ENCODE results near the gene KCNG2. TPM values are rescaled to one million over a fixed set of nuclear protein-coding genes. Genes with fewer than 3 reads are reported as not detected.

The KCNG2 gene
- total and polyA plus RNA-seq, 4 experiments from 2014 or later = not detected

- ChIA-PET POLR2A (ENCODE audit: partially characterized antibody) (no interaction called here), CTCF (ENCODE audit: partially characterized antibody) (no interaction called here)
- no peak overlapping the region for H3K27ac Mint-ChIP-seq
- peaks cover 84 to 88% of the 10 kb centered on the region in 2 donors for H3K36me3 Mint-ChIP-seq
- no peaks in the 10 kb centered on the region for H3K27me3 ChIP-seq (ENCODE audit: insufficient read depth, low read length)
- no peak for DNase-seq
- peaks cover 0 to 9% of the 10 kb centered on the region in 2 donors for H3K9me3 ChIP-seq (ENCODE audit: control insufficient read depth in 1 of 2, low read length in 2 of 2)
- no peaks in the 10 kb centered on the region for H3K4me1 ChIP-seq (ENCODE audit: insufficient read depth, low read length)
- intact Hi-C loops (cut with micrococcal nuclease) = no loop called here
- H3K9me3 Mint-ChIP-seq = peaks cover 0 to 83% (median 58%) of the 10 kb centered on the region in 8 donors
- peaks cover 2 to 11% (median 9%) of the 10 kb centered on the region in 4 donors for H3K4me1 Mint-ChIP-seq
- no peak overlapping the region for H3K4me3 ChIP-seq (ENCODE audit: low read length in 2 of 2)
- peak overlapping the region in 1 of 8 donors; percentile 21 for H3K4me3 Mint-ChIP-seq
- no peak overlapping the region for H3K27ac ChIP-seq (ENCODE audit: low read depth, low read length)
- H3K36me3 ChIP-seq (ENCODE audit: insufficient read depth, low read length) = no peaks in the 10 kb centered on the region
- no peaks in the 10 kb centered on the region for H3K27me3 Mint-ChIP-seq
Observed at GRCh38 chr18:79934311-79935097, 136.8 kb downstream of the KCNG2 start.

DNA sequence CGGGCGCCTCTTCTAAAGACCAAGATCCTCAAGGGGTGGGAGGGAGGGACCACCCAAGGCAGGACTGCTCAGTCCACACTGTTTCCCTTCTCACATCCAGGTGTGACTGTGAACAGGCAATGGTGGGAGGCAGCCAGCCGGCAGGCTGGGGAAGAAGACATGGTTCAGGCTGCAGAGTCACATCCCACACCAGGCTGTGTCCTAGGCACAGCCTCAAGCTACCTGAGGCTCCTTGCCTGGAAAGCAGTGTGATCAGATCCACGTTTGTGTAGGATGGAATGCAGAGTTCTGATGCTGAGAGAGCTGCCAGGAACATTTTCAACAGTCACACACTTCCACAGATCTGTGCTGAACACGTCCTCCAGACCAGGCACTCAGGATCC lies 137.4 kb downstream of the KCNG2 start:
- Histone ChIP-seq H3K4me1 (ENCODE audit: insufficient read depth, low read length) (no peaks in the 10 kb centered on the region), H3K36me3 (ENCODE audit: insufficient read depth, low read length) (peaks cover 5% of the 10 kb centered on the region), H3K9me3 (ENCODE audit: control insufficient read depth in 1 of 2, low read length in 2 of 2) (peaks cover 0 to 9% of the 10 kb centered on the region in 2 donors), H3K27ac (ENCODE audit: low read depth, low read length) (no peak overlapping the region), H3K27me3 (ENCODE audit: insufficient read depth, low read length) (no peaks in the 10 kb centered on the region), H3K4me3 (ENCODE audit: low read length in 2 of 2) (no peak overlapping the region)
- CTCF ChIA-PET (ENCODE audit: partially characterized antibody) = no interaction called here
- Mint-ChIP-seq H3K27me3 (no peaks in the 10 kb centered on the region), H3K9me3 (peaks cover 0 to 78% (median 52%) of the 10 kb centered on the region in 8 donors), H3K4me1 (peaks cover 3 to 17% (median 11%) of the 10 kb centered on the region in 4 donors), H3K27ac (no peak overlapping the region), H3K36me3 (peaks cover 84 to 88% of the 10 kb centered on the region in 2 donors), H3K4me3 (no peak overlapping the region)
- POLR2A ChIA-PET (ENCODE audit: partially characterized antibody) = no interaction called here
- intact Hi-C loops (cut with micrococcal nuclease) = no loop called here
- no peak for DNase-seq

DNA sequence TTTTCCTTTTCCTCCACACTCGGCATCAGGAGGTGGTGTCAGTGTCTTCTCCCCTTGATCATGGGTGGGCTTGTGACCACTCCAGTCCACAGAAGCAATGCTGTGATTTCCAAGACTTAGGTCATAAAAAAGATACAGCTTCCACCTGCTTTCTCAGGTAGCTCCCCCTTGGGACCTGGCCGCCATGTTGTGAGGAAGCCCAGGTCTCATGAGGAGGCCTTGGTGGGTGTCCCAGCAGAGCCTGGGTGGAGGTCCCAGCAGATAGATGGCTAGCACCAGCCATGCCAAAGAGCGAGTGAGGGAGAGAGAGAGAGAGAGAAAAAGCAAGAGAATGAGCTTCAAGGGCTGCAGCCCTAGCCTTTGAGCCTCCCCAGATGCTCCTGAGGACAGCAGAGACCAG lies 137.8 kb downstream of the KCNG2 start:
- DNase-seq = no peak
- Histone ChIP-seq H3K9me3 (ENCODE audit: control insufficient read depth in 1 of 2, low read length in 2 of 2) (peaks cover 0 to 9% of the 10 kb centered on the region in 2 donors), H3K4me3 (ENCODE audit: low read length in 2 of 2) (no peak overlapping the region), H3K27ac (ENCODE audit: low read depth, low read length) (no peak overlapping the region), H3K4me1 (ENCODE audit: insufficient read depth, low read length) (no peaks in the 10 kb centered on the region), H3K36me3 (ENCODE audit: insufficient read depth, low read length) (peaks cover 5% of the 10 kb centered on the region), H3K27me3 (ENCODE audit: insufficient read depth, low read length) (no peaks in the 10 kb centered on the region)
- Mint-ChIP-seq H3K9me3 (peaks cover 0 to 74% (median 48%) of the 10 kb centered on the region in 8 donors), H3K4me1 (peaks cover 3 to 18% (median 11%) of the 10 kb centered on the region in 4 donors), H3K4me3 (no peak overlapping the region), H3K27ac (peak overlapping the region in 1 of 7 donors; percentile 32), H3K27me3 (no peaks in the 10 kb centered on the region), H3K36me3 (peaks cover 85 to 86% of the 10 kb centered on the region in 2 donors)
- CTCF ChIA-PET (ENCODE audit: partially characterized antibody) = no interaction called here
- intact Hi-C loops (cut with micrococcal nuclease) = no loop called here
- POLR2A ChIA-PET (ENCODE audit: partially characterized antibody) = no interaction called here

- Mint-ChIP-seq H3K27ac (no peak overlapping the region), H3K27me3 (no peaks in the 10 kb centered on the region), H3K4me1 (peaks cover 3 to 18% (median 11%) of the 10 kb centered on the region in 4 donors), H3K36me3 (peaks cover 87 to 88% of the 10 kb centered on the region in 2 donors), H3K9me3 (peaks cover 0 to 70% (median 47%) of the 10 kb centered on the region in 8 donors), H3K4me3 (no peak overlapping the region)
- no peaks in the 10 kb centered on the region for H3K4me1 ChIP-seq (ENCODE audit: insufficient read depth, low read length)
- no peak for DNase-seq
- ChIA-PET CTCF (ENCODE audit: partially characterized antibody) (no interaction called here), POLR2A (ENCODE audit: partially characterized antibody) (no interaction called here)
- H3K27me3 ChIP-seq (ENCODE audit: insufficient read depth, low read length) = no peaks in the 10 kb centered on the region
- peaks cover 5% of the 10 kb centered on the region for H3K36me3 ChIP-seq (ENCODE audit: insufficient read depth, low read length)
- no peak overlapping the region for H3K27ac ChIP-seq (ENCODE audit: low read depth, low read length)
- intact Hi-C loops (cut with micrococcal nuclease) = no loop called here
- H3K4me3 ChIP-seq (ENCODE audit: low read length in 2 of 2) = no peak overlapping the region
- H3K9me3 ChIP-seq (ENCODE audit: control insufficient read depth in 1 of 2, low read length in 2 of 2) = peaks cover 0 to 9% of the 10 kb centered on the region in 2 donors
Observed at GRCh38 chr18:79935925-79936324, 138.2 kb downstream of the KCNG2 start.

- Mint-ChIP-seq H3K27ac (no peak overlapping the region), H3K9me3 (peaks cover 0 to 63% (median 41%) of the 10 kb centered on the region in 8 donors), H3K4me1 (peaks cover 3 to 18% (median 10%) of the 10 kb centered on the region in 4 donors), H3K36me3 (peaks cover 82 to 85% of the 10 kb centered on the region in 2 donors), H3K27me3 (no peaks in the 10 kb centered on the region), H3K4me3 (no peak overlapping the region)
- no peak for DNase-seq
- ChIA-PET CTCF (ENCODE audit: partially characterized antibody) (no interaction called here), POLR2A (ENCODE audit: partially characterized antibody) (no interaction called here)
- Histone ChIP-seq H3K27me3 (ENCODE audit: insufficient read depth, low read length) (no peaks in the 10 kb centered on the region), H3K36me3 (ENCODE audit: insufficient read depth, low read length) (peaks cover 9% of the 10 kb centered on the region), H3K4me1 (ENCODE audit: insufficient read depth, low read length) (no peaks in the 10 kb centered on the region), H3K27ac (ENCODE audit: low read depth, low read length) (no peak overlapping the region), H3K4me3 (ENCODE audit: low read length in 2 of 2) (no peak overlapping the region), H3K9me3 (ENCODE audit: control insufficient read depth in 1 of 2, low read length in 2 of 2) (peaks cover 0 to 9% of the 10 kb centered on the region in 2 donors)
- intact Hi-C loops (cut with micrococcal nuclease) = no loop called here
Observed at GRCh38 chr18:79936641-79937040, 138.9 kb downstream of the KCNG2 start.

- Histone ChIP-seq H3K4me1 (ENCODE audit: insufficient read depth, low read length) (no peaks in the 10 kb centered on the region), H3K27me3 (ENCODE audit: insufficient read depth, low read length) (no peaks in the 10 kb centered on the region), H3K9me3 (ENCODE audit: control insufficient read depth in 1 of 2, low read length in 2 of 2) (peaks cover 0 to 9% of the 10 kb centered on the region in 2 donors), H3K36me3 (ENCODE audit: insufficient read depth, low read length) (peaks cover 12% of the 10 kb centered on the region), H3K27ac (ENCODE audit: low read depth, low read length) (no peak overlapping the region), H3K4me3 (ENCODE audit: low read length in 2 of 2) (no peak overlapping the region)
- intact Hi-C loops (cut with micrococcal nuclease) = no loop called here
- H3K36me3 Mint-ChIP-seq = peaks cover 85 to 86% of the 10 kb centered on the region in 2 donors
- ChIA-PET CTCF (ENCODE audit: partially characterized antibody) (no interaction called here), POLR2A (ENCODE audit: partially characterized antibody) (no interaction called here)
- no peak overlapping the region for H3K4me3 Mint-ChIP-seq
- H3K27me3 Mint-ChIP-seq = no peaks in the 10 kb centered on the region
- peaks cover 0 to 58% (median 37%) of the 10 kb centered on the region in 8 donors for H3K9me3 Mint-ChIP-seq
- no peak overlapping the region for H3K27ac Mint-ChIP-seq
- peaks cover 3 to 18% (median 12%) of the 10 kb centered on the region in 4 donors for H3K4me1 Mint-ChIP-seq
- DNase-seq = no peak
Observed at GRCh38 chr18:79937103-79937860, 139.5 kb downstream of the KCNG2 start.

GRCh38 chr18:79938196-79938595 lies 140.5 kb downstream of the KCNG2 start:
- no peaks in the 10 kb centered on the region for H3K27me3 ChIP-seq (ENCODE audit: insufficient read depth, low read length)
- no peak overlapping the region for H3K27ac ChIP-seq (ENCODE audit: low read depth, low read length)
- H3K27ac Mint-ChIP-seq = no peak overlapping the region
- H3K36me3 Mint-ChIP-seq = peaks cover 84% of the 10 kb centered on the region in 2 donors
- no peaks in the 10 kb centered on the region for H3K27me3 Mint-ChIP-seq
- peaks cover 12% of the 10 kb centered on the region for H3K36me3 ChIP-seq (ENCODE audit: insufficient read depth, low read length)
- no peak for DNase-seq
- ChIA-PET POLR2A (ENCODE audit: partially characterized antibody) (no interaction called here), CTCF (ENCODE audit: partially characterized antibody) (no interaction called here)
- peaks cover 0 to 5% of the 10 kb centered on the region in 2 donors for H3K9me3 ChIP-seq (ENCODE audit: control insufficient read depth in 1 of 2, low read length in 2 of 2)
- no peak overlapping the region for H3K4me3 Mint-ChIP-seq
- H3K4me1 ChIP-seq (ENCODE audit: insufficient read depth, low read length) = no peaks in the 10 kb centered on the region
- peaks cover 3 to 24% (median 13%) of the 10 kb centered on the region in 4 donors for H3K4me1 Mint-ChIP-seq
- H3K9me3 Mint-ChIP-seq = peaks cover 0 to 49% (median 28%) of the 10 kb centered on the region in 8 donors
- intact Hi-C loops (cut with micrococcal nuclease) = no loop called here
- H3K4me3 ChIP-seq (ENCODE audit: low read length in 2 of 2) = no peak overlapping the region
